GM21786 (cell line): ENCODE data around the gene MYRIP.

Experiments
- ATAC-seq: cut with Tn5 transposase; IDR thresholded peaks from one replicate; pipeline ENCODE4 v1.9.1; 2021; ENCODE audit not compliant: unreplicated experiment

Gene MYRIP

DNA sequence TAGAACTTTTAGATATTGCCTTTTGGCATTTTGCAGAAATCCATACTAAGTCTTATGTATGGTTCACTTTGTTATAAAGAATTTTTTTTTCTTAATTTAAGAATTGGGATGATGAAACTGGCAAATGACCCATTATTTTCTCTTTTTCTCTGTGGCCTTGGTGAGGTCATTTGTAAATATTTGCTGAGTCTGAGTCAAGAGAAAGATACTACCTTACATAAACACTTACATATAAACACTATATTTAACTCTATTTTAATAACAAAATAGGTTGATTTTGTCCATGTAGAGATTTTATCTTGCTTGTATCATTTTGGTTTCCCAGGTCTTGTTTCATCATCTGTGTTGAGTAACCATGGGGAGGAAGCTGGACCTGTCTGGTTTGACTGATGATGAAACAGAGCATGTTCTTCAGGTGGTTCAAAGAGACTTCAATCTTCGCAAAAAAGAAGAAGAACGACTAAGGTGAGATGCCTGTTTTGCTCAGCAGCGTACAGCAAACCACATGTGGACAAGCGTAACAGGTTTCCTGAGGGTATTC, 91.1 kb downstream of the MYRIP start:
- ATAC-seq: no peak

DNA sequence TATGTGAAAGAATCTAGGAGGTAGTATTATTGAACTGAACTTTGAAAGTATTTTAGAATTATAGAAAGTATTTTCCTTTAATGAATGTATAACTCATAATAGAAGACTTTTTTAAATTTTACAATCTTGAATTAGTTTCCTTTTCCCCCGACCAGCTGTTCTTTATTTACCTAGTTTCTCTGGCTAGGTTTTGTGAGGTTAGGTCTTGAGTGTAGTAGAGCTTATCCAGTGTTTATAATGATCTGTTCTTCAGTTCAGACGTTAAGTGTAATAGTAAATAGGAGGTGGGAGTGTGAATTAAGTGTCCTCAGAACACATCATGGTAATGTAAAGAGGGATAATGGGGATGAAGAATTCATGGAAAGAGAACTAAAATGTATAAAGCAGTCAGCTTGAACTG, 93.8 kb downstream of the MYRIP start:
- no peak for ATAC-seq

DNA sequence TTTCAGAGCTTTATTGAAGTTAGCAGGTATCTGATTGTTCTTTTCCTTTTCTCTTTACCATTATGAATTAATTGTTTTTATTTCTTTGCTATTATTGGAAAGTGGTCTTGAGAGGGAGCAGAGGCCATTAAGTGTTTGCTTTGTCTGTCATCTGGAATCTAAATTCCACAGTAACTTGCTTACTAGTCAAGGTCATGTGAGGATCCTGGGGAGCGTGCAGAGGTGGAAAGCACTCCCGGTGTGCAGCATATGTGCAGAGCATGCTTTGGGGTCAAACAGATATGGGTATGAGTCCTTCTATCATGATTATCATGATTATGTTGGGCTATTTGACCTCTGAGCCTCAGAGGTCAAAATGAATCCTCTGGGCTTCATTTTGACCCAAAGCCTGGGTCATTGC, 96.4 kb downstream of the MYRIP start:
- ATAC-seq: no peak

DNA sequence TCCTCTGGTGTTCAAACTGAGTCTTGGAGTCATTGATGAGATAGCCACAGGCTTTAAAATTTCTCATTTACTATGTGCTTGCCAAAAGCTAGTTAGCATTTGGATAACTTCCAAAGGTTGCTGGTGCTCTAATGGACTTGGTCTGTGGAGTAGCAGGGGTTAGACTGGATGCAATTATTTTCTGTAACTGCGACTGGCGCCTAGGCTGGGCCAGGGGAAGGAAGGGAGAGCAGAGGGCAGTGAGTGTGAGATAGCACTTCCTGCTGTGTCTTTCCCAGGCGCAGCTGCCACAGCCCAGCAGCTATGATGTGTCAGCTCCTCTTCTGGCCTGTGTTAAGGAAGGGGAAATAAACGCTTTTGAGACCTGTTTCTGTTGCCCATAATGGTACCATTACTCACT, 98.6 kb downstream of the MYRIP start:
- no peak for ATAC-seq

DNA sequence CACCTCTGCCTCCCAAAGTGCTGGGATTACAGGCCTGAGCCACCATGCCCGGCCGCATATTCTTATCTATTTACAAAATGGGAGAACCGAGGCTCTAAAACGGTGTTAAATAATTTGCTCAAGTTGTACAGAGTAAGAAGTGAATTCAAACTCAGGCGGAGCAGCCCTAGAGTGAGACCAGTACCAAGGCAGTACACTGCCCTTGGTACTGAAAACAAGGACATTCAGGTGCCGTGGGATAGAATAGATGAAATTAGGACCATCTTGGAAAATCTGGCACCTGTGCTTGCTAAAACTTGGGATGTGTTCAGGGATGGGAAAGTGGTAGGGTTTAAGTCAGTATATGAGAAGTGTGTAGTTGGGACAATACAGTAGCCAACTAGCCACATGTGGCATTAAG, 100.7 kb downstream of the MYRIP start:
- no peak for ATAC-seq

DNA sequence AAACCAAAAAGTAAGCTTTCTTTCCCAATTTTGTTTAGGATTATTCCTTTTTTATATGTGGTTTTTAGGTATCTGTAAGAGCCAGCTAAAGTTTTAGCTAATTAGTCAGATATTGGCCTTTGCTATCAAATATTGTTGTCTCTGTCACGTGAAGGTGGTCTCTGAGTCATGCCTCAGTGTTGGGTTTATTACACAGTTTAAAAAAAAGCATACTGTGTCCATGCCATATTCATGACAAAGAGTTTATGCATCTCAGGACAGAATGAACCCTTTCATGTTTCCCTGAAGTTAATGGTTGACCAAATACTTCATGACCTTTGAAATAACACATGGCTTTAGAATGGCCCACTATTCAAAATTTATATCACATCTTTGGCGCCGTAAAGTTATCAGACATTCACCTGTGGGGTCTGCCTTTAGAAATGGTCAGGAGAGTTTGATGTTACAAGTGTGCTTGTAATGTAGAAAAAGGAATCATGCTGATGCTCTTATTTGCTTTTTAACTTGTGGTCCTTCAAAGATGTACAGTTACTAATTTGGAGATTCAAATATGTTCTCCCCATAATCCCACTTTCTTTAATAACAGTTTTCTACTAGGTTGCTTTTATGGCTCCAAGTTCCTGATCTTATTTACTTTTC, 101.5 kb downstream of the MYRIP start:
- no peak for ATAC-seq

DNA sequence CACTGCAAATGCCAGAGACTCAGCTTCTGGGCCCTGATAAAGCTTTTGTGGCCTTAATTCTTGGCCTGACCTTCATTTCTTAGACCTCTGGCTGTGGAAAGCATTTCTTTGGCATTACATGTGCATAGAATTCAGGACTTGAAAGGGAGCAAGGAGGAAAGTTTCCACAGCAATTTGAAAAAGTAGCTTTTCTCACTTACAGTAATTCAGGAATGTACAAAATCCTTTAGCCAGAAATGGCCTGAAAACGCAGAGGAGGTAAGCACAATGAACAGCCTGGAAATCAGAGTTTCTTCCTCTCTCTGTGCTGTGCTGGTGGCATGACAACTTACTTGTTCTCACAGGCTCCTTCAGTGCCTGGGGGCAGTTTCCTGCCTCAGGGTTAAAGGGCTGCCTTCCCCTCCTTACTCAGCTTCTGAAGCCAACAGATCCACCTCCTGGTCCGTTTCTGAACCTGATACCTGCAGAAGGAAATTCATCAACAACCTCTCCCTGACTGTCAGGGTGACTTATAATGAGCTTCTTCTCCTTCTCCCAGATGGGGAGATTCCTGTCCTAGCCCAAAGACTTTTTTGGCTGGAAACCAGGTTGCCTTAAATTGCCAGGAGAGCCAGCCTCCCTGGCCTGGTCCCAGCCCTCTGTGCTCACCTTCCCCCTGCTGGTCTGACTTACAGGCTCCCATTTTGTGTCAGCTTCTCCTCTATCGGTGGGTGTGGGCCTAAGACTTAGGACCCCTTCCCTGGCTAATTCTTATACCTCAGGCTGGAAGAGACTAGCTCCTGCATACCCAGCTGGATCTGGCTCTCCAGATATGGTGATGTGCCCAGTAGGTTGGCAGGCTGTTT, 102.3 kb downstream of the MYRIP start:
- ATAC-seq: no peak

DNA sequence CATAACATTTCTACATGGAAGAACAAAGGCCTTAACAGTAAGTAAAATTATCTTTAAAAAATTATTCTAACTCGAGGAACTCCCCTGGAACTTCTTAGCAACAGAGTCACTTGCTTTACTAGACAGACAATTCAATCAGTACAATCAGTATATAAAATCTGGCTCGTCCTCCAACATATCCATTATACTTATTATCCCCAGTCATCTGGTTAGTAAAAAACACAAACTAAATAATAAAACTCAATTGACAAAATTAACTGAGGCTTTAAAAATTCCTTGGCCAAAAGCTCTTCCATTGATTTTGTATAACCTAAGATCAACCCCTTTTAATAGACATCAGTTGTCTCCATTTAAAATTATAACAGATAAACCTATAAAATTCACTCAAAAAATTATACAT, 105.6 kb downstream of the MYRIP start:
- ATAC-seq: no peak

DNA sequence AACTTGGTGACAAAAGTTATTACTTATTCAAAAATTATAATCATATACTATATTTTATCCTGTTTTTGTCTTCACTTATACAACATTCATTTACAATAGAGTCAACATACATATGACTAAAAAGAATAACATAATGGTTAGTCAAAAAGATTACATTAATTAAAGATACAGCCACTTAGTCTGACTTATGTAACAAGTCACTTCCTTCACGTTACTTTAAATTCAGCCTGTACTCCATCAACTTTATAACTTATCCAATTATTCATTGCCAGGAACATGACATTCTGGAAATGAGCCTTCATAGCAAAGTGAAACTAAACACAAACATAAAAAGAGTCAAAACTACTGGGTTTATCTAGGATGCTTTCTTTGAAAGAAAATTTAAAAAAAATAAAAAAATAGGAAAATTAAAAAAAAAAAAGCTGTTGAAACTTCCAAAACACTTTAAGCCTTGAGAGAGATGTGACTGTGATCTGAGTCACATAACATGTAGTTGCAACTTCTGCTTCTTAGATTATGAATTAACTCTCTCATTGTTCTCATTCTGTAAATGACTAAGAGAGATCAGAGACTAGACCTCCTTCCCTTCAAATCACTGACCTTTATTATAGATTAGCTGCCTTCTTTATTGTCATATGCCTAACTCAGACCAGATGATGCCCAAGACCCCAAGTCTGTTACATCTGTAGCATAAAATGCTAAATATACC, 107.8 kb downstream of the MYRIP start:
- ATAC-seq: peak; percentile 81

DNA sequence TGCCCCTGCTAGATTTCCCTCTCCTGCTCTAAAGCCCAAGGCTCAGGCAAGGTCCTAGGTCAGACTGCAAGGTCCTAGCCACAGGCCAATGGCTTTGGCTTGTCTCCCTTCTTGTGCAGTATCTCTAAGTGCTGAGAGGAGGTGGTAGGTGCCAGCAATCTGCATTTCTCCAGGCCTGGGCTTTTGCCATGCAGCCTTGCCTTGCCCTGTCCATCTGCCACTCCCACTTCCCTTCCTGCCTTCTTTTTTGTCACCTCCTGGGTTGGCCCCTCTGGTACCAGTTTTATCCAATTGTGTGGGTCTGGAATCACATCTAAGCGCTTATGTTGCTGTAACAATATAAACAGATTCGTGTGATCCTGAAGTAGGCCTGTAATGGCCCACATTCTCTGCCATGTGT, 109.9 kb downstream of the MYRIP start:
- ATAC-seq: no peak

DNA sequence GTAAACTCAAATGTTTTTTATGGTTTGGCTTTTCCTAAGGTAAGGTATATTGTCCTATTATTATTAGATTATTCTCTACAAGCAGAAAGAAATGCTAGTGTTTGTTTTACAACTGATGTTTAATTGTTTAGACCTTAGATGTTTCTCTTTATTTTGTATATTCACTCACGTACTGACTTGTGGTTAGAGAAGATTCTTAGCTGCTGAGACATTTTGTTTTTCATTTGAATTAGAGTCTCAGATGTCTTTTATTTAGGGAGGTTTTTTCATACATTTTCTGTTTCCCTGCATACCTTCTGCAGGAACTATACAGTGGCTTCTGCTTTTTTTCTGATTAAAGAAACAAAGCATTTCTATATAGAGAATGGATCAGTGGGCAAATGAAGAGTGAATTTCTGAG, 110.9 kb downstream of the MYRIP start:
- ATAC-seq: no peak

DNA sequence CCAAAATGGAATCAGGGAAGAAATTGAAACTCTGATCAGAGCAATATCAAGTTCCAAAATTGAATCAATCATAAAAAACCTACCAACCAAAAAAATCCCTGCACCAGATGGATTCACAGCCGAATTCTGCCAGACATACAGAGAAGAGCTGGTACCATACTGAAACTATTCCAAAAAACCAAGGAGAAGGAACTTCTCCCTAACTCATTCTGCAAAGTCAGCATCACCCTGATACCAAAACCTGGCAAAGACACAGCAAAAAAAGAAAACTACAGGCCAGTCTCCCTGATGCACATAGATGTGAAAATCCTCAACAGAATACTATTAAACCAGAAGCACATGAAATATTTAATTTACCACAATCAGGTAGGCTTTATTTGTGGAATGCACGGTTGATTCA, 118.1 kb downstream of the MYRIP start:
- ATAC-seq: no peak

DNA sequence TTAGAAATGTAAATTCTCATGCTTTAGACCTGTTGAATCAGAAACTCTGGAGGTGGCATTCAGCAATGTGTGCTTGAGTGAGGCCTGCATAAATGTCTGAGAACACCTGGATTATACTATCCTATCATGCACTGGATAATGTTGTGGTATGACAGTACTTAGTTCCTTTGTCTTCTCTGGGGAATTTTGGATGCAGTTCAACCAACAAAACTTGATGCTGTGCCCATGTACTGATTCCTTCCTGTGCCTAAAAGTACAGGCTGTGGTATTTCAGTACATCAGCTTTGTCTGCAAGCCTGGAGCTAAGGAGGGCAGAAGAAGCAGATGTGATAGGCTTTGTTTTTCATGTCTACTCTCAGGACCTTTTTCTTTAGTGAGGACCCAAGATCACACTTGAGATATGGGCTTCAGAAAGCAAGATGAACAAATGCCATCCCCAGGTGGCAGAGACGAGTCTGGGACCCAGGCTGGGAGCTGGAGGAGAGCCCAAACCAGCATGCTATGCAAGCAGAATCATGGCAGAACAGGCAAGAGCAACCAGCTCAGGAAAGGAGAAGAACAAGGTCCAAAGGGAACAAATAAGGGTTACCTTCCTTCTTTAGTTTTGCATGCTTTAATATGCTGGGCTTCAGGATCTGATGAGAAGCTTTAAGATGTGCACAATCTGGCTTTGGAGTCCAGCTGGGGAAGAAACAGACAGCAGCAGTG, 124.7 kb downstream of the MYRIP start:
- ATAC-seq: no peak

DNA sequence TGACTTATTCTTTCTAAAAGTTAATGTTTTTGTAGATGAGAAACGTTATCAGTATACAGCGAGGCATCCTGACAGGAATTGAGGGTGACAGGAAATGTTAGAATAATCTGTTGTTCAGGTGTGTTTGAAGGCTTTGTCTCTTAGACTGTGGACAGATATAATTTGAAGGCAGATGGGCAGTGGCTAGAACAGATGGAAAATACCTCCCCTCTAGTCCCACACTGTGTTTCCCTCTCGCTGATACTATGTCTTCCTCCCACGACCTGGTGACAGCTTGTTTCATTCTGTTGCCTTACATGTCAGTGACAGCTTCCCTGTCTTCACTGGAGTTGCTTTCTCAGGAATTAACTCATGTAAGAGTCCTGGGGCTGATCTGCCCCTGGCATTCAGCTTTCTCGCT, 125.3 kb downstream of the MYRIP start:
- no peak for ATAC-seq

DNA sequence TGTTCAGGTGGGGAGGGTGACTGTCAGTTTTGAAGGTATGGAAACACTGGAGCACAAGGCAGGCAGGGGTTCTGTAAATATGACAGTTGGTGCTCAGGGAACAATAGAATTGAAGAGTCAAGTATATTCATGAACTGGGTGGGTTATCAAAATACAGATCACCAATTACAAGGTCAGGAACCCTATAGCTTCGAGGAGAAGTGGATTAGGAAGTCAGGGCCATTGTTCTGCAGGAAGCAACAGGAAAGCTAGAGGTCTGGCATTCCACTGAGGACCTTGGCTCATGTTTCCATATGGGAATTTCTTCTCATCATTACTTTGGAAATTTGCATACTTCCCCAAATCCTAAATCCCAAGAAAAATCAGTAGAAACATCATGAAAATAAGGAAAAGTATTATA, 125.9 kb downstream of the MYRIP start:
- ATAC-seq: no peak

DNA sequence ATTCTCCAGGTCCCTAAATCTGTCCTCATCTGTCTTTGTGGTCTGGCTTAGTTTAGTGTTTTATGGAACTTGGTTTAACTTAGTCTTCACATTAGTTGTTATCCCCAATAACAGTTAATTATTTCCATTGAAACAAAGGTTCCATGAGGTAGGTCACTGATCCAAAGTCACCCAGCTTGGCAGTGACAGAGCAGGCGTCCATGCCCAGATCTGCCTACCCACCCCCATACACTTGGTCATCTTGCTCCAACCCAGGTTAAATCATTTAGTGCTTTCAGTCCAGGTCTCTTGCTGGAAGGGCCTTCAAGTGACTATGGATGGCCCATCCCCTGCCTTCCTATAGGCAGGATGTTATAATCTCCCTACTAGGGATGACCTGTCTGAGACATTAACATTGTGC, 127.4 kb downstream of the MYRIP start:
- ATAC-seq: no peak

DNA sequence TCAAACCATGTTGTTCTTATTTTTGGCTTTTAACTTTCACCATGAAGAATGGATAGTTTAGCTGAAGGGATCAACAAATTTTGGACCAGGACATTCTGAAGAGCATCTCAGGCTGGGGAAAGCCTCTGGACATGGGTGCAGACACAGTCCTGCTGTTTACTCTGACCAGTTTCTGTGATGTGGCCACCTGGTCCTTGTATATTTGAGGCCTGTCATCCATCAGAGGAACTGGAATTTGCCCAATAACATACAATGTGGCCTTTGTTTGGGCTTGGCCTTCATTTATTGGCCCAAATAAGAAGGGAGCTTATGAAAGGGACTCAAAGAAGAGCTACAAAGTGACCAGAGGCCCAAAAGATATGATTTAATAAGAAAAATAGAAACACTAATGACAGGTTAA, 127.9 kb downstream of the MYRIP start:
- no peak for ATAC-seq

DNA sequence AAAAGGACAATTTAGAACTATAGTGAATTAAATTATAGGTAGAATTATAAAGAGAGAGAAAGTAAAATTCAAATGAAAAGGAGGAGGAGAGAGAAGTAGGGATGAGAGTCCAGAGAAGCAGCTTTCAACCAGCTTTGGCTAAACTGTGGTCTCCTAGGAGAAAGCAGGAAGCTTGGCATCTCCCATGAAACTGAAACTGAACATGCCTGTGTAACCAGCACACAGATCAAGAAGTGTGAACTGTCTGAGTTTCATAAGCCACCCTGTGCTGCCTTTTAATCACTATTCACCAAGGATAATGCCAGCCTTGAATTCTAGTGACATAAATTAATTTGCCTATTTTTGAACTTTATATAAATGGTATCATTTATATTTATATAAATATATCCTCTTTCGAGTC, 128.5 kb downstream of the MYRIP start:
- ATAC-seq: peak; percentile 81

DNA sequence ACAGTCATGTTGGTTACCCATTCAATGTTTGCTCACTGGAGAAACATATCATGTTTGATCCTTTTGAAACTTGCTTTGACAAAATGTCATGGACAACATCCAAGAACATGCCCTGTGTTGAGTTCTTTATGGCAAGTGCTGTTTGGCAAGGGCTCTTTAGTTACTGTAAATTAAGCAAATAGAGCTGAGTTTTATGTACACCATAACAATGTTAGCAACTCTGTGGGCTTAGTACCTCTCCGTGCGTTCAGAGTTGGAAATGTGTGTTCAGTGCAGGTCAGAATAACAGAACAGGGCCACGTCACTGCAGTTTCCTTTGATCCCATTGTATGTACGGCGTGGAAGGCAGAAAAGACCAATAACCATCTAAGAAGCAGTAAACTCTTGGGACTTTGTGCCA, 132.5 kb downstream of the MYRIP start:
- no peak for ATAC-seq

DNA sequence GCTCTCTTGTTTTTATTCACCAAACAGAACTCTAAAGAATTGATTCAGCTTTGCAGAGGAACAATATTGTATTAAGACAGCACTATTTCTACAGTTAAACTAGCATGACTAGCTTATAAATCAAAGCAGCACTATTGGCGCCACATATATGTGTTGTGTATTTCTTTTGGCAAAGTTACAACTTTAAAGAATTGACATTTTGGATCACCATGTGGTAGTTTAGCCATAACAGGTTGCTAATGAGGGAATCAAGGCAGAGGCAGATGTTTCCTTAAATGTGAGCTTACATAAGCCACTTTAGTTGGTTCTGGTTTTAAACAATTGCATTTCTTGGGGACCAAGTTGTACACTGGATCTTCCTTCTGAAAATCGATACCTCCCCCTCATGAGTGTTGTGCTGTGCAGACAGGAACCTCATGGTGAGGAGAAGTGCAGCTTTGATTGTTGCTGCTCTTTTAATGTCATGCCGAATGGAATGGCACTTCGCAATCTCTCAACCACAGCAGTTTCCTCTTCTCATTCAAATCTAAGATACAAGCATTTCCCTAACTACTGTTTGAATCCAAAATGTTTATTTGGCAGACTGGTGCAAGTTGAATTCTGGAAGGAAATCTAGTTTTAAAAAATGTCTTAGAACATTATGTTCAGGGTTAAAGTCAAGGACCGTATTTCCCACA, 151.2 kb downstream of the MYRIP start:
- no peak for ATAC-seq

DNA sequence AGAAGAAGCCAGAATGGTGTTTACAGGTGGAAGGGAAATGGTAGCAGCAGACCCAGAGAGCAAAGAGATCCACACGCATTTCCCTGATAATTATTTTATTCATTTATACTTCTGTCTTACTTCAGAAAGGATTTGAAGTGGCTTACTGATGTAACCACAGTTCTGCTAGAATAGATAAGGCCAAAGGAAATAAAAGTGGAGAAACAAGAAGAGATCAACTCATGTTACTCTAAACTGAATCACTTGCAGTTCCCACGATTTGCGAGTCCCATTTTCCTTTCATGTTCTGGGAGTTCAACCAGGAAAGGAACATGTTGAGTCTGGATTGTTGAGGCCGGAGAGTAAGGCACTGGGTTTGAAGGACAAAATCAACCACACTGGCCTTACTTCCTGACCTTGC, 151.8 kb downstream of the MYRIP start:
- no peak for ATAC-seq
